Measurements from ENCODE around the gene CAV3. TPM values are rescaled to one million over a fixed set of nuclear protein-coding genes. Genes with fewer than 3 reads are reported as not detected.

CAV3 gene
- total and polyA plus RNA-seq, 10 of the 15 experiments (the other 5 are each of a cell fraction or from before 2014, with no cell fraction given) = not detected

GRCh38 chr3:8737301-8737700 lies 3.7 kb downstream of the CAV3 start:
- Histone ChIP-seq H2AFZ (ENCODE audit: control insufficient read depth, low read depth, low read length) (no peak overlapping the region), H3K36me3 (ENCODE audit: control insufficient read depth in 2 of 2, insufficient read depth in 2 of 2, low read length in 1 of 2) (no peaks in the 10 kb centered on the region), H3K79me2 (ENCODE audit: control insufficient read depth, insufficient read depth, low read length) (no peaks in the 10 kb centered on the region), H3K9ac (ENCODE audit: control insufficient read depth, insufficient read depth, low read length) (no peak overlapping the region), H3K27me3 (replicated peaks in 1 of 2; ENCODE audit: control insufficient read depth in 2 of 2, insufficient read depth in 2 of 2, low read length in 1 of 2) (peaks cover 0 to 2% of the 10 kb centered on the region in 2 experiments; a peak in 1 of 4 replicates), H4K20me1 (ENCODE audit: control insufficient read depth, insufficient read depth) (no peaks in the 10 kb centered on the region), H3K4me2 (ENCODE audit: control insufficient read depth, insufficient read depth) (no peak overlapping the region), H3K27ac (ENCODE audit: control insufficient read depth, insufficient read depth) (no peak overlapping the region), H3K9me3 (replicated peaks; ENCODE audit: control insufficient read depth, insufficient read depth, low read length) (no peaks in the 10 kb centered on the region), H3K4me3 (no peak overlapping the region), H3K4me1 (ENCODE audit: control insufficient read depth, insufficient read depth, low read length) (no peaks in the 10 kb centered on the region)
- in situ Hi-C loops (cut with MboI) (no loop called here), intact Hi-C loops (cut with micrococcal nuclease; ENCODE audit: unreplicated experiment) (no loop called here)
- RAD21 ChIA-PET (ENCODE audit: unreplicated experiment) = no interaction called here
- 24% methylated on average over 4 of the region's 4 CpGs for WGBS (ENCODE audit: insufficient coverage, insufficient replicate concordance, low lambda C conversion rate, missing lambda C conversion rate)
- BruUV-seq (replicated peaks) = no TSS peak
- no peak for TF ChIP-seq SMC3 (IDR thresholded peaks at IDR 0.05; ENCODE audit: borderline replicate concordance, low read length)
- no peak for TF ChIP-seq JUND (IDR thresholded peaks at IDR 0.05; ENCODE audit: low read depth, low read length)
- no peak for TF ChIP-seq HCFC1 (IDR thresholded peaks at IDR 0.05; ENCODE audit: low read length)
- no peak for TF ChIP-seq NRF1 (conservative IDR thresholded peaks at IDR 0.05; ENCODE audit: low read depth, low read length)
- TF ChIP-seq CHD1 (IDR thresholded peaks at IDR 0.05; ENCODE audit: low read depth, low read length) = no peak
- DNase-seq (ENCODE audit: low read depth, low spot score) = no peak
- FAIRE-seq = no peak
- ATAC-seq = no peak
- SMC1A ChIA-PET (ENCODE audit: uncharacterized antibody, unreplicated experiment) = no interaction called here
- CTCF ChIA-PET = no interaction called here
- POLR2A ChIA-PET = no interaction called here

- no peak for DNase-seq (ENCODE audit: low read depth, low spot score)
- POLR2A ChIA-PET = no interaction called here
- H3K27me3 ChIP-seq (replicated peaks in 1 of 2; ENCODE audit: control insufficient read depth in 2 of 2, insufficient read depth in 2 of 2, low read length in 1 of 2) = peaks cover 0 to 2% of the 10 kb centered on the region in 2 experiments; a peak in 1 of 4 replicates
- no peak overlapping the region for H3K4me3 ChIP-seq
- H3K9me3 ChIP-seq (replicated peaks; ENCODE audit: control insufficient read depth, insufficient read depth, low read length) = no peaks in the 10 kb centered on the region
- H3K79me2 ChIP-seq (ENCODE audit: control insufficient read depth, insufficient read depth, low read length) = no peaks in the 10 kb centered on the region
- FAIRE-seq = no peak
- no peak overlapping the region for H2AFZ ChIP-seq (ENCODE audit: control insufficient read depth, low read depth, low read length)
- H3K36me3 ChIP-seq (ENCODE audit: control insufficient read depth in 2 of 2, insufficient read depth in 2 of 2, low read length in 1 of 2) = no peaks in the 10 kb centered on the region
- H3K4me2 ChIP-seq (ENCODE audit: control insufficient read depth, insufficient read depth) = no peak overlapping the region
- H4K20me1 ChIP-seq (ENCODE audit: control insufficient read depth, insufficient read depth) = no peaks in the 10 kb centered on the region
- intact Hi-C loops (cut with micrococcal nuclease; ENCODE audit: unreplicated experiment) (no loop called here), in situ Hi-C loops (cut with MboI) (no loop called here)
- no peak for ATAC-seq
- BruUV-seq (replicated peaks) = no TSS peak
- CTCF ChIA-PET = no interaction called here
- SMC1A ChIA-PET (ENCODE audit: uncharacterized antibody, unreplicated experiment) = no interaction called here
- H3K4me1 ChIP-seq (ENCODE audit: control insufficient read depth, insufficient read depth, low read length) = no peaks in the 10 kb centered on the region
- H3K9ac ChIP-seq (ENCODE audit: control insufficient read depth, insufficient read depth, low read length) = no peak overlapping the region
- RAD21 ChIA-PET (ENCODE audit: unreplicated experiment) = no interaction called here
- no peak overlapping the region for H3K27ac ChIP-seq (ENCODE audit: control insufficient read depth, insufficient read depth)
- TF ChIP-seq CUX1 (IDR thresholded peaks at IDR 0.05; ENCODE audit: insufficient replicate concordance, low read depth, low read length) = no peak
- no peak for TF ChIP-seq TCF12 (IDR thresholded peaks at IDR 0.05; ENCODE audit: low read depth, low read length)
- TF ChIP-seq E2F4 (IDR thresholded peaks at IDR 0.05; ENCODE audit: low read depth, low read length) = no peak
- no peak for TF ChIP-seq FOXM1 (IDR thresholded peaks at IDR 0.05; ENCODE audit: low read depth, low read length)
- no peak for TF ChIP-seq CHD2 (IDR thresholded peaks at IDR 0.05; ENCODE audit: borderline replicate concordance, low read depth, low read length)
- TF ChIP-seq NRF1 (conservative IDR thresholded peaks at IDR 0.05; ENCODE audit: low read depth, low read length) = no peak
- no peak for TF ChIP-seq DPF2 (IDR thresholded peaks at IDR 0.05)
- no peak for TF ChIP-seq ATF2 (IDR thresholded peaks at IDR 0.05; ENCODE audit: low read length)
These were observed 4.2 kb downstream of the CAV3 start for GRCh38 chr3:8737823-8738222.
